GM21390 (cell line): ENCODE data around the gene PGM1.

ENCODE experiments used
- ATAC-seq: cut with Tn5 transposase; IDR thresholded peaks from one replicate; pipeline ENCODE4 v1.9.1; 2021; ENCODE audit not compliant: unreplicated experiment

The PGM1 gene

DNA sequence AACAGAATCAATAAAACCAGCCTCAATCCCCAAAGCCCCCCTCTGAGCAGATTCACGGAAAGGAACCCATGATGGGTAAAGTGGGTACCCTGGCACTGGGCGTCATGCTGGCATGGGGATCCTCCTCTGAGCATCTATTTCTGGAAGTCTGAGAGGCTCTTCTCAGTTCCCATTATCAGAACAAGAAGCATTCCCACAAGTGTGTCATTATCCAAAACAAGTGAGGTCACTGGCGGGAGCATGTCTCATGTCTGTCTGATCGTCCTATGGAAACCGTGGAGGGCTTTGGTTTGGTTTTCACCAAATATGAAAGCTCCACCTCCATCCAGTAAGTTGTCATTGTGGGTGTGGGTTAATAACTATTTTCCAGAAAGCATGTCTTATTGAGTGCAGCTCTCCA is 70.7 kb downstream of the PGM1 start:
- ATAC-seq, result no peak

DNA sequence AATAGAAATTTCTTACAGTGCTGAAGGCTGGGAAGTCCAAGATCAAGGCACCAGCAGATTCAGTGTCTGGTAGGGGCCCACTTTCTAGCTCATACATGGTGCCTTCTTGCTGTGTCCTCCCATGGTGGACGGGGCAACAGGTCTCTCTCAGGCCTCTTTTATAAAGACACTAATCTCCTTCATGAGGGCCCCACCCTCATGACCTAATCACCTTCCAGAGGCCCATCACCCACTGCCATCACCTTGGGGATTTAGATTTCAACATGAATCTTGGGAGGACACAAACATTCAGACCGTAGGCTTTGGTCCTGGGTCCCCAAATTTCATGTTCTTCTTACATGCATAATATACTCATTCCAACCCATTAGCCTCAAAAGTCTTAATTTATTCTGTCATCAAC is 71.5 kb downstream of the PGM1 start:
- ATAC-seq, result no peak

DNA sequence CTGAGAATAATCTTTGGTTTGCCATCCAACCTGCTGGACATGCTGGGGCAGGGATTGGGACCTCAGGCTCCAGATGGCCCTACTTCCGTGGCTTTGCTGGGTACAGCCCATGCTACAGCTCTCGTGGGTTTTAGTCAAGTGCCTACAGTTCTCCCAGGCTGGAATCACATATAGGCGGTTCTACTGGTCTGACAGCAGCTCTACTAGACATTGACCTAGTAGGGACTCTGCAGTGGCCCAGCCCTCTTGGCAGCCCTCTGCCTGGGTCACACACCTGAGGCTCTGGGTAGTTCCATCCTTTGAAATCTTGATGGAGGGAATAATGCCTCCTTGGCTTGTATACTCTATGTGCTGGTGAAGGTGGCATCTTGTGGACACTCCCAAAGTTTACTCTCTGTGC is 72.2 kb downstream of the PGM1 start:
- no peak for ATAC-seq

DNA sequence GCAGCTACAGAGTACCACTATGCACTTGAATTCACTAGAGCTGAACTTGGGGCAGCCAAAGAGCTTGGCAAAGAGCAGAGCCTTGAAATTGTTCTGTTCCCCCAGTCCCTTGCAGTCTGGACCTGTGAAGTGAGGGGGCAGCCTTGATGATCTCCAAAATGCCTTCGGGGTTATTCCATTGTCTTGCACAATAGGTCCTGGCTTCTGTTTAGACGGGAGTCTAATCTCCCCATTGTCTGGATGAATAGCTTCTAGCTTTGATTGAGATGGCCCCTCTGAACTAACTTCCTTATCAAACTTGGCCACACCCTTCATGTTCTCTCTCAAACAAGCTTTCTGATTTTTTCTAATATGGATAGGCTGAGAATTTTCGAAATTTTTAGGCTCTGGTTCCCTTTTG is 72.6 kb downstream of the PGM1 start:
- ATAC-seq, result no peak

GRCh38 chr1:63668298-63668697 is 75.1 kb downstream of the PGM1 start:
- ATAC-seq, result no peak

GRCh38 chr1:63669151-63669961 is 76.1 kb downstream of the PGM1 start:
- ATAC-seq, result no peak

- no peak for ATAC-seq
These were observed 77.0 kb downstream of the PGM1 start for GRCh38 chr1:63670164-63670563.

DNA sequence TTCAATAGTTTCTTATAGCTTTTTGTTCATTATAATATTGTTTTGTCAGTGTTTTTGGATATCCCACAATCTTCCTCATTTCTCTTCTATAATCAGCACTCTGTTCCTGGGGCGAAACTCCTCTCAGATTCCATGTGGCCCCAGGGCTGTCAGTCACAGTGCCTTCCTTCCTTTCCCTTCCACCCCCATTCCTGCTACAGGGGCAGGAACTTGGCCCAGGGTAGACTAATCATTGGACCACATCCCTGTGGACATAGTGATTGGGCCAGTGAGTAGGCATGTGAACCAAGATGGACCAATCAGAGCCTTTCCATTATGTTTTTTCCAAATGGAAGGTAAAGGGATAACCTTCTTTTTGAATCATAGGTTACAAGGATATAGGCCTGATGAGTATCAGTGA is 78.3 kb downstream of the PGM1 start:
- ATAC-seq, result no peak

DNA sequence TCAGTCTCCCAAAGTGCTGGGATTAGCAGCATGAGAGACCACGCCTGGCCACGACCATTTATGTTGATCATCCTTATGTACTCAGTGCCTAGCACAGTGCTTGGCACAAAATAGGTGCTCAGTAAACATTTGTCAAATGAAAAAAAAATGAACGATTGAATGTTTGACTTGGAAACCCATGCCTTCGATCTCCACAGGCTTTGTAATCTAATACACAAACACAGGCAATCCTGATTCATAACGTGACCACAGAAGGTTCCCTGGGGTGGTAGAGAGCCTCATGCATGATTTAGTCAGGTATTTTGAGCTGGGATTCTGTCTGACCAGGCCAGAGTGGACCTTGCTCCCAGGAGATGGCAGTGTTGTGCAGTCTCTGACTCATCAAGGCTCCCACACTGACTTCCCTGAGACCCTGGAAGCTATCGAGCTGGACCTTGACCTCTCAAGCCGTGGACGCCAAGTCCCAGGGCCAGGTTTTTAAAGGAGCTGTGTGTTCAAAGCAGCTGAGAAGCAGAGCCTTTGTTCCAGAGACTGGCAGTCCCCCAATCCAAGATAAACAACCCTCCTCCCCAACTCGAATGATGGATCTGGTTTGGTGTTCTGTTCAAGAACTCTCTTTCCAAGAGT is 81.1 kb downstream of the PGM1 start:
- peak; percentile 74 for ATAC-seq

- ATAC-seq, result no peak
These were observed 81.7 kb downstream of the PGM1 start for GRCh38 chr1:63674865-63675419.

- ATAC-seq, result no peak
These were observed 82.3 kb downstream of the PGM1 start for GRCh38 chr1:63675420-63675931.

- no peak for ATAC-seq
These were observed 84.3 kb downstream of the PGM1 start for GRCh38 chr1:63677497-63677896.

- no peak for ATAC-seq
These were observed 85.0 kb downstream of the PGM1 start for GRCh38 chr1:63678200-63678599.

DNA sequence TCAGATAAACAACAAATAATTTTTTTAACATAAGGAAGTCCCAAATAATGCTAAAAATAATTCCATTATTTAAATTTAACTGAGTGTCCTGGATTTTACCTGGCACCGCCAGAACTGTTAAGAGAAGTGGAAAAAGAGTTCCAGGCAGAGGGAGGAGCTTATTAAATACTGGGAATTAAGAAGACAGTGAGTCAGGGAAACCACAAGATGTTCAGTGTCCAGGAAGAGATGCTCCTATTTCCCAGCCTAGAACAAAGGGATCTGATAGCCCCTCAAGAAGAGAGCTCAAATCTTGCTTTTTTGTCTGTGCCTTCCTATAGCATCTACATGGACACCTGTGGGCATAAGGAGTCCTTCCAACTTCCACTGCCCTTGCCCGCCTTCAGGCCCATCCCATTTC is 85.9 kb downstream of the PGM1 start:
- ATAC-seq, result no peak

GRCh38 chr1:63679589-63679988 is 86.4 kb downstream of the PGM1 start:
- ATAC-seq, result no peak

DNA sequence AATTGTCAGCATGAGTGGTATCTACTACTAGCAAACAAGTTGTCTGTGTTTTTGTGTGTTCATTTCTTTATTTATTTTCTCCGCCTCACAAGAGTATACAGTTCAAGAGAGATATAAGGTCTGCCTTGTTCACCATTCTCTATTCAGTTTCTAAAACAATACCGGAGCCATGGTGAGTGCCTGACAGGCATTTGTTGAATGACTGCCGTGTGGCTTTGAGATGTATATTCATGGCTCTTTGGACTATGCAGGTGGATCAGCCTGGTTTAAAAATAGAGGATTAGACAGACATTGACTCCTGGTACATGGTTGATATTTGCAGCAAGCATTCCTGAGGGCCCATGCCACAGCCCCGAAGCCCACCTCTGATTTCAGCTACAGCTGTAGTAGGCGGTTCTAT is 89.7 kb downstream of the PGM1 start:
- ATAC-seq, result no peak

DNA sequence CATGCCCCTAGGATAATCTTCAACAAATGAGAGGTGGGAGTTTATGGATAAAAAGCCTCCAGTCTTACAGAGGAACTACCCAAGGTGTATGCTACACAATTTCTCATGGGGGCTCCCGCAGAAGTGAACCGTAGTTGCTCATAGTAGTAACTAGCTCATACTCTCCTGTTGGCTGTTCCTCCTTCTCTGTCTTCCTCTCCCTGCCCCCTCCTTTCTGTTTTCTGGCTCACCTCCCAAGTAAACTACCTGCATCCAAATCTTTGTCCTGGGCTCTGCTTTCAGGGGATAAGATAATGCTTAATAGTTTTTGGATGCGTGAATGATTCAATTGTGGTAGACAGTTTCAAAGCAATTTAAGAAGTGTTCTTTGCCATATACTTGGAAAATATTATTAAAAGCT is 90.5 kb downstream of the PGM1 start:
- no peak for ATAC-seq

GRCh38 chr1:63686696-63687095 is 93.5 kb downstream of the PGM1 start:
- no peak for ATAC-seq

- ATAC-seq, result no peak
These were observed 95.2 kb downstream of the PGM1 start for GRCh38 chr1:63688302-63688890.

- no peak for ATAC-seq
These were observed 97.9 kb downstream of the PGM1 start for GRCh38 chr1:63690966-63691700.
